ENCODE measurements around the gene C12orf56.
"Not testable (repeated sequence)": the region's sequence is repeated elsewhere in the genome, so short reads cannot be mapped to it uniquely, and the experiment has no call there.

Gene C12orf56

DNA sequence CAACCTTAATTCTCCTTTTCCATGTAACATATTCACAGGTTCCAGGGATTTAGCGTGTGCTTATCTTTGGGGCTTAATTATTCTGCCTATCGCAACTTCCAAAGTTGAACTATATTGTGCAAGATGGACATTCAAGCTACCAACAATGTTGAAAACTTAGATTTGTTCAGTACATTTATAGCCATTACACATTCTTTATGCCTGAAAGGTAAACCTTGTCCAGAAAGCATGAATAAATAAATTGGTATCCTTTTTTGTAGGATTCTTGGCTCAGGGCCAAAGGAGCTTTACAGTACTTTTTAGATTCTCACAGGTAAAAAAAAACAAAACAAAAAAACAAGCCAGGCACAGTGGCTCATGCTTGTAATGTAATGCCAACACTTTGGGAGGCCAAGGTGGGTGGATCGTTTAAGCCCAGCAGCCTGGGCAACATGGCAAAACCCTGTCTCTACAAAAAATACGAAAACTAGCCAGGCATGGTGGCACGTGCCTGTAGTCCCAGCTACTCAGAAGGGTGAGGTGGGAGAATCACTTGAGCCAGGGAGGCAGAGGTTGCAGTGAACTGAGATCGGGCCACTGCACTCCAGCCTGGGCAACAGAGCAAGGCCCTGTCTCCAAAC, 3.3 kb downstream of the C12orf56 start:
- no peak for DNase-seq (ENCODE audit: low read depth)

DNA sequence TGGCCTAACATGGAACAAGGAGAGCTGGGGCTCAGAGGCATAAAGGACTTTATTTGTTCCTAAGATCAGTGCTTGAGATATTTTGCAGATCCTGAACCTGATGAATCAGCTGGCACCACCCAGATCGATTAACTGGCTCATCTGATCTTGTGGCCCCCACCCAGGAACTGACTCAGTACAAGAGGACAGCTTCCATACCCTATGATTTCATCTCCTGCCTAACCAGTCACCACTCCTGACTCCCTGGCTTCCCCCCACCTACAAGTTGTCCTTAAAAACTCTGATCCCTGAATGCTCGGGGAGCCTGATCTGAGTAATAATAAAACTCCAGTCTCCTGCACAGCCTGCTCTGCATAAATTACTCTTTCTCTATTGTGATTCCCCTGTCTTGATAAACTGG, 5.1 kb downstream of the C12orf56 start:
- no peak for DNase-seq (ENCODE audit: low read depth)

DNA sequence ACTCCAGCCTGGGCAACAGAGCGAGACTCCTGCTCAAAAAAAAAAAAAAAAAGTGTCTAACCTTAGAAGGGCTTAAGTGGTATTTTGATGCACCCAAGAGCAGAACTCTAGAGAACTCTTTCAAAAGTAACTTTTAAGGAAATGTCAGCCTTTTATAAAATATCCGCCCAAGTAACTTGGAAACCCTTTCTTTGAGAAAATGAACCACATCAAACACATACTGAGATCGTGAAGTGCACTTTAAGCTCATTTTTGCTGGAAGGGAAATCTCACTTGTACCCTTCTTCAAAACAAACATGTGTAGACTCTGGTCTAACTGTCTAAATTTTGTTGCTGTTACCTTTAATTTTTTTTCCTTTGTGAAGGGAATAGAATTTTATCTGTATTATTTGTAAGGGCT, 5.5 kb downstream of the C12orf56 start:
- DNase-seq (ENCODE audit: low read depth) = no peak

DNA sequence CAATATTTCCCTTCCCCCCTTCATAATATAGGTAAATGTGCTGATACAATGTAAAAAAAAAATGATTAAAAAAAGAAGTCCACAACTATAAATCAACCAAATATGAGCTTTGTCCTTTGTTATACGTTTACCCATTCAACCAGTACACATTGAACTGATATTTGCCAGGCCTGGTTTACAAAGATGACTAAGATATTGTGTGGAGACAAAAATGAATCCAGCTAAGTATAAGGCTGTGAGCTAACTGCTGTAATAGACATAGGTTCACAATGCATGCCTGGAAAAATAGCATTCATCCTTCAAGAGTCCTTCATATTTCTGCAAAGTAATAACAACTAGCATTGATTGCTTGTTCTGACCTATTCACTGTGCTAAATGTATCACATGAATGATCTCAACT, 6.9 kb downstream of the C12orf56 start:
- no peak for DNase-seq (ENCODE audit: low read depth)

DNA sequence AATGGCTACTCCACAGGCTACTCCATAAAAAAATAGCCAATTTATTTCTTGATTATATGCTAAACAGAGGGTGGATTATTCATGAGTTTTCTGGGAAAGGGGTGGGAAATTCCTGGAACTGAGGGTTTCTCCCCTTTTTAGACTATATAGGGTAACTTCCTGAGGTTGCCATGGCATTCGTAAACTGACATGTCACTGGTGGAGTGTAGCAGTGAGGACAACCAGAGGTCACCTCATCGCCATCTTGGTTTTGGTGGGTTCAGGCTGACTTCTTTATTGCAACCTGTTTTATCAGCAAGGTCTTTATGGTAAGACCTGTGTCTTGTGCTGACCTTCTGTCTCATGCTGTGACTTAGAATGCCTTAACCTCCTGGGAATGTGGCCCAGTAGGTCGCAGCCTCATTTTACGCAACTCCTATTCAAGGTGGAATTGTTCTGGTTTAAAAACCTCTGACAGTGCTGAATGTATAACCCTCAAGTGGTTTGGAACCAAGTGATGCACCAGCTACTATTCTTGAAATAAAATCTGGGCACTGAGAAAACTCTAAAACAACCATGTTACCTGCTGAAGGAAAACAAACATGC, 27.7 kb downstream of the C12orf56 start:
- DNase-seq (ENCODE audit: low read depth) = no peak

DNA sequence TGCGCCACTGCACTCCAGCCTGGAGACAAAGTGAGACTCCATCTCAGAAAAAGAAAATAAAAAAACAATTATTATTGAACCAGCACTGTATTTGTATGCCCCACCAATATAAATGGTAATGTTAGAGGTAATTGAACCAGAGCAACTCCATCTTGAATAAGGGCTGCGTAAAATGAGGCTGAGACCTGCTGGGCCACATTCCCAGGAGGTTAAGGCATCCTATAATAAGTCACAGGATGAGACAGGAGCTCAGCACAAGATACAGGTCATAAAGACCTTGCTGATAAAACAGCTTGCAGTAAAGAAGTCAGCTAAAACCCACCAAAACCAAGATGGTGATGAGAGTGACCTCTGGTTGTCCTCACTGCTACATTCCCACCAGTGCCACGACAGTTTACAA, 29.4 kb downstream of the C12orf56 start:
- DNase-seq (ENCODE audit: low read depth) = not testable (repeated sequence)

DNA sequence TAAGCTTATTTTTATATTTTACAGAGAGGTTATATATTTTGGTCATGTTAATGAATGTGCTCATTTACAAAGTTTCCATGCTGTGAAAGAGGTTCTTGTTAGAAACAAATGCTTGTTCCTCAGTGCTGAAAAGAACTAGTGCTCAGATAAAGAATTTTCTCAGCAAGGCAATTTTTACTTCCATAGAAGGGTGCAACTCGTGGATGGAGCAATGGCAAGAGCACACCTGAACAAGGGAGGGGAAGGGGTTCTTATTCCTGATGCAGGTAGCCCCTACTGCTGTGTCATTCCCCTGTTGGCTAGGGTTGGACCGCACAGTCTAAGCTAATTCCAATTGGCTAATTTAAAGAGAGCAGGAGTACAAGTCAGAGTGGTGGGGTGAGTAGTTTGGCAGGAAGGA, 34.3 kb downstream of the C12orf56 start:
- not testable (repeated sequence) for DNase-seq (ENCODE audit: low read depth)

DNA sequence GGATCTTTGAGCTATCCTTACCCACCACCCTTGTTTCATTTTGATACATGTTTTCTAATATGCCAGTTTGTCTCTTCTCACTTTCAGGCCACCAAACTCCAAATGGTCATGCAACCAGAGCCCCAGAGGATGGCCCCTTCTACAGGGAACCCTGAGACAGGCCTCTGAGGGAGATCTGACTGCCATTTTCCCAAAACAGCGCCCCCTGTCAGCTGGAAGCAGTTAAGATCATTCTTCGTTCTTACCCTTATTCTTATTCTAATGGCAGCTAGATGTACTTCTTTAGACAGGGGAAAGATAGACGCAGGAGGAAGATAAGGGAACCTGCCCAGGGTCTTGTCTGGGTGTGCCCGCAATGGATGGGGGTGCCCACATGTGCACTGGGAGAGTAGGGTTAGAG, 38.4 kb downstream of the C12orf56 start:
- DNase-seq (ENCODE audit: low read depth) = no peak

DNA sequence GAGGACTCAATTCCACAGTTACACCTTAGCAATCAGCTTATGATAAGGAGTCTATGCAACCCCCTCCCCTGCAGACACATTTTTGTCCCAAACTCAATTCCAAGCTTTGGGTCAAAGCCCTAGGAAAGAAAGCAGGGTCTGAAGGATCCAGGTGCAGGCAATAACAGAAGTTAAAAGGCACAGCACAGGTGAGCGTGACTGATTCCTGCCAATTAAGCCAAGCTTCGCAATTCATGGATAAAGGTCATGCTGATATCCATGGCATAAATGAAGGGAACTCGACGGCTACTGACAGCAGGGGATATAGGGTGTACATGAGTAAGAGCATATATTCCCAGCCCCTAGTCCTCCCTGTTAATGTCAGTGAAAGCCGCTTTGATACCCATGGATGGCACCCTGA, 39.3 kb downstream of the C12orf56 start:
- no peak for DNase-seq (ENCODE audit: low read depth)

DNA sequence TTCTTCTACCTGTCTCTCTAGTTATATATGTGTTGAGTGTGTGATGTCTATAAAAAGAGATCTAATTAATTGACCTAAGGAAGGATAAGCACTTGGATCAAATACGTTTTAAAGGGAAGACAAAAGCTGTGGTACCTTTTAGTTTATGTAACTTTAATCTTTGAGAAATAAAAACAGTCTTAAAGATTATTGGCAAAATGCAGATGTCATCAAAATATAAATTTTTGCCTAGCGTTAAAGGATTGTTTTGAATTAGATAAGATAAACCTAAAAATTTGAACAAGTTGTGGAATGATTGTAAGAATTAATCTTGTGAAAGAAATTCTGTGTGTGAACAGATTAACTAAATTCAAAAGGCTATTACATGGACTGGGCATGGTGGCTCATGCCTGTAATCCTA, 42.9 kb downstream of the C12orf56 start:
- no peak for DNase-seq (ENCODE audit: low read depth)

DNA sequence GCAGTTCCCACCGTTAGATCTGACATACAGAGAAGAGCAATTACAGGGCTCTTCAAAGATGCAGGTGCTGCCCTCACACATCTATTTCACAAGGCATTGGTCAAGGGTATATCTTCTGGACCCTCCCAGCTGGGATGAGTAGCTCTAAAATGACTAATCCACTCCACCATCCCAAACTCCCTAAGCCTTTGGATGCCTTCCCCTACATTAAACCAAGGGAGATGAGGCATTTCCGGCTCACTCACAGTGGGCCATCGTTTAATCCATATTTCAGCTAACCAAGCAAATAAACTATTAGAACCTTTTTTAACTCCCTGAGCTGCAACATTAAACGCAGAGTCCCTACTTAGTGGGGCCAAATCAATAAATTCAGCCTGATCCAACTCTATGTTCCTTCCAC, 45.9 kb downstream of the C12orf56 start:
- not testable (repeated sequence) for DNase-seq (ENCODE audit: low read depth)

DNA sequence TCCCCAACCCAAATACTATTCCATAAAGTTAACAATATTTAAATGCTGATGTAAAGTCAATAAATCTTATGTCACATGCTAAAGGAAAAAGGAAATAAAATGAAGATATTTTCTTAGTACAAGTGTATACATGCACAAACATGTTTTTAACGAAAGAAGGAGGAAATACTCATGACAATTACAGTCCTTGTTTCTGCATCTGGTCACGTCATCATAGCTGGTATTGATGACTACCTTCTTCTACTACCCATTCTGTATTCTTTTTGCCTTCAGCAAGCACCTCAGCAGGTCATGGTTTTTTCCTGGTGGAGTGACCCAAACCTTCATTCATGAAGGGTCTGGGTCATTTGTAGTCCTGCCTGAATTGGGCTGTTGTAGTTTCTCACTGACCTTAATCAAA, 50.0 kb downstream of the C12orf56 start:
- DNase-seq (ENCODE audit: low read depth) = not testable (repeated sequence)

DNA sequence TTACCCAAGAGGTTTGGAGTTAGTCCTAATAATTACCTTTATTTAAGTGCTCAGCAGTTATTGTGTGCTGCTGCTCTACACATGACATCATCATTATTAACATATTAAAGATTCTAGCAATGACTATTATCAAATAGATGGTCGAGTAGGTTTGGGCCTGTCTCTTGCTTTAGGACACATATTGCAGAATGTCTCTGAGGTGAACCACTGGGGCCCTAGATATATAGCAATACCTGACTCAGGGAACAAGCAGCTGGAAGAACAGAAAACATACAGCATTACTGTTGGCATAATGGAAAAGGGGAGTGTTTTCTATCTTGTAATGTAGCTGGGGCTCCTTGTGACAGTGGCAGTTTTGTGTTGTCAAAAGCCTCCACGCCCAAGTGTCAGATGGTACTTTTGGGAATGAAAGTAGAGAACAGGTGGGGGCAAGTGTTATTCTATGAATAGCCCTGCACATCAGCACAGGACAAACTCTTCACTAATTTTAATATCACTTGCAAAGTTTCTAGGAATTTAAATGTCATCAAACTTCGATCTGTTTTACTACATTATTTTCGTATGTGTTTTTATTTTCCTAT, 54.6 kb downstream of the C12orf56 start:
- DNase-seq (ENCODE audit: low read depth) = no peak

DNA sequence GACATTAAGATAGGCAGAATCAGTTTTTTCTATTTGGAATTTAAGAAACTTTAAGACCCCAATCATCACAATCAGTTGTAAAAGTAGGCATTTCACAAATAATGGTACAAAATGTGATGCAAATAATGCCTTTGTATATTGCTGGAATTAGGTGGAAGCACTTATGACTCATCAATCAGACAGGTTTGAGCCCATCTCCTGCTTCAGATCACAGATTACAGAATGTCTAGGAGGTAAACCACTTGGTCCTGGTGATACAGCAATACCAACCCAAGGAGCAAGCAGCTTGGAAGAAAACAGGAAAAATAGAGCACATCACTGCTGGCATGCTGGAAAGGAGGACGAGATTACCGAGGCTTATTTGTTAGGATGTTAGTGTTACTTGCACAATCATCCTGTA, 57.6 kb downstream of the C12orf56 start:
- no peak for DNase-seq (ENCODE audit: low read depth)

DNA sequence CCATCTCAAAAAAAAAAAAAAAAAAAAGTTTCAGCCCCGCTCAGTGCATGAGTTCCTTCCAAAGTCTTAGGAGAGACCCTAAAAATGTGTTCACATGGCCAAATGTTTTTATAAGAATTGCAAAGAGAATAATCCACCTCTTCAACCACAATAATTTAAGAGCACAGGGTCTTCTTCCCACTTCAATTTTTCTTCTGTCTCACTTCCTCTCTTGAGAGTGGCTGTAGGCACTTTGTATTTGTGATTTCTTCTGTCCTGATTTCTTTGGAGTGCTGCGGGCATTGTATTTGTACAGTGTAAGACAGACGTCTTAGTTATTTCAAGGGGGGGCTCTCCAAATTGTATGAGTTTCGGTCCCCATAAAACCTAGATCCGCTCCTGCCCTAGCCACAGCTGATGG, 58.3 kb downstream of the C12orf56 start:
- no peak for DNase-seq (ENCODE audit: low read depth)

DNA sequence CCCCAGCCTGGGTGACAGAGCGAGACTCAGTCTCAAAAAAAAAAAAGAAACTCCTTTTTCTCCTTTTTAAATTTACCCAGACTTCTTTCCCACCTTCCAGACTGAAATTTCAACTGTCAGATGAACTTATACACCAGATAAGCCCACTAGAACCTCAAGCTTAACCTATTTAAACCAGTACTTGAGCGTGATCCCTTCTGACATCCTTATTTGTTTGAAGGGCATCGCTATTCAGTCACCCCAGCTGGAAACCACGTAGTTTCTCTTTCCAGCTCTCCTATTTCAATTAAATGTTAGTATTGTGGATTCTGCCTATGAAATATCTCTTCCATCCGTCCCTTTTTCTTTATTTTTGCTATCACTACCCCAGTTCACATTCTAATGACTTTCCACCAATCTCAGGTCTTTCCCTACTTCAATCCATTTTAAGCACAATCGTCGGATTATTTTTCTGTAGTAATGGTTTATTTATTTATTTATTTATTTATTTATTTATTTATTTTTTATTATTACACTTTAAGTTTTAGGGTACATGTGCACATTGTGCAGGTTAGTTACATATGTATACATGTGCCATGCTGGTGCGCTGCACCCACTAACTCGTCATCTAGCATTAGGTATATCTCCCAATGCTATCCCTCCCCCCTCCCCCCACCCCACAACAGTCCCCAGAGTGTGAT, 61.4 kb downstream of the C12orf56 start:
- DNase-seq (ENCODE audit: low read depth) = not testable (repeated sequence)

DNA sequence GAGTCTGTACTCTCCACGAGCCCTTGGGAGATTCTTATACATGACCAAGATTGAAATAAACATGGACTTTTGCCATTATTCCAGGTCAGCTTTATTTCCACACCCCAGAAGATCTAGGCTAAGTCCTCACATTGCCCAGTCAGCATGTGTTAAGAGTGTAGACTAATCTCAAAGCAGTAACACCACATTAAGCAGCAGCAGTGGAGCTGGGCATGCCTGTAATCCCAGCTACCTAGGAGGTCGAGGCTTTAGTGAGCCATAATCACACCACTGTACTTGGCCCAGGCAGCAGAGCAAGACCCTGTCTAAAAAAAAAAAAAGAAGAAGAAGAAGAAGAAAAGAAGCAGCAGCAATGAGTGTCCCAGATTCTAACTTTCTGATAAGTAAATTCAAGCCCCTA, 65.5 kb downstream of the C12orf56 start:
- no peak for DNase-seq (ENCODE audit: low read depth)

DNA sequence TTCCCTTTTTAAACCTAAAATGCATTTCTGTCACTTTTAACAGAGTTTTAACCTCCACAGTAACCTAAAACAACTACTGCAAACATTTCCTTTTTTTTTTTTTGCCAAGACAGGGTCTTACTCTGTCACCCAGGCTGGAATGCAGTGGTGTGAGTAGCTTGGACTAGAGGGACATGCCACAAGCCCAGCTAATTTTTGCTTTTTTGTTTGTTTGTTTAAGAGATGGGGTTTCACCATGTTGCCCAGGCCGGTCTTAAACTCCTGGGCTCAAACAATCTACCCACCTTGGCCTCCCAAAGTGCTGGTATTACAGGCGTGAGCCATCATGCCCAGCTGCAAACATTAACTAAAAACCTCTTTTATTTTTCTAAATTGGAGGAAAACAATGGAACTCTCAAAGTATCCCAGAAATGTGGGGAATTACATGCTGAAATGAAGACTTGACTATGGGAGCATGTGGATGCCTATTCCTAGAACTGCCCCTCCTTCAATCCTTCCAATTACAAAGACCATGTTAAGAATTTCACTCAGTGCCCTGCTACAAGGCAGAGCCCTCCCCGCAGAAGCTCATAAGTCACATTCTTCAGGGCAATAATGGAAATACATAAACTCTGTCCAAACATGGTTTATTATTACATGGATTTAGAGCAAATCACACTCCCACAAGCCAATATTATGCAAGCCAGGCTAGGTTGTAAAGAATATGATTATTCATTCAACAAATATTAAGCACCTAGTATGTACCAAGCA, 66.9 kb downstream of the C12orf56 start:
- no peak for DNase-seq (ENCODE audit: low read depth)

DNA sequence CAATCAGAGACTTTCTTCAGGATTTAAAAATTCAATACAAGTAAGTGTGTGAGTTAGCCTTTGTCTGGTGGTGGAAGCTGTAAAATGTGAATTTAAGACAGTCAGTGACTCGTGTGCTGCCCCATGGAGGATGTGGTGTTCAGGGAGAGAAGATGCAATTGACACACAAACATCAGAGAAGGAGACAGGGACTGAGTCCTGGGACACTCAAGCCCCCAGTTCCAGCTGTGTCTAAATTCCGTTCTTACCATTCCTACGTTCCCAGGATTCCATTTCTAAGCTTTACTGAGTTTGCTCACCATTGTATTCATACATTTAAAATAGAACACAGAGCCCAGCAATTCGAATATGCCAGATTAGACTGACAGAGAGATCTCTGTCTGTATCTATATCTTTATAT, 67.6 kb downstream of the C12orf56 start:
- no peak for DNase-seq (ENCODE audit: low read depth)

DNA sequence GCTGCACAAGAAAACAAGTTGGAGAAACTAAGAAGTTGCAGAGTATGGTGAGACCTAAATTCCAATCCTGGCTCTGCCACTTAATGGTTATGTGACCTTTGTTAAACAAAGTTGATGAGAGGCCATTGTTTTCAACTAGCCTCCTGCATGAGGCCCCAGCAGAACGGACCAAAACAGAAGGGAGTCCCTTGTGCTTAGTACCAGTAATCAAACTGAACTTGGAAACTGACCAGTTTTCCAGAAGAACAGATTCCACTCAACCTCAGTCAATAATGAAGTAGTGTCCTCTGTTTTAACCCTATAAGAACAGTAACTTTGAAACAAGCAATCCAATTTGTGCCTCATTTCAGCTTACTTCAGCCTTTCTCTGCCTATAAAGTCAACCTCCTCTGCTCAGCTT, 69.9 kb downstream of the C12orf56 start:
- DNase-seq (ENCODE audit: low read depth) = no peak

DNA sequence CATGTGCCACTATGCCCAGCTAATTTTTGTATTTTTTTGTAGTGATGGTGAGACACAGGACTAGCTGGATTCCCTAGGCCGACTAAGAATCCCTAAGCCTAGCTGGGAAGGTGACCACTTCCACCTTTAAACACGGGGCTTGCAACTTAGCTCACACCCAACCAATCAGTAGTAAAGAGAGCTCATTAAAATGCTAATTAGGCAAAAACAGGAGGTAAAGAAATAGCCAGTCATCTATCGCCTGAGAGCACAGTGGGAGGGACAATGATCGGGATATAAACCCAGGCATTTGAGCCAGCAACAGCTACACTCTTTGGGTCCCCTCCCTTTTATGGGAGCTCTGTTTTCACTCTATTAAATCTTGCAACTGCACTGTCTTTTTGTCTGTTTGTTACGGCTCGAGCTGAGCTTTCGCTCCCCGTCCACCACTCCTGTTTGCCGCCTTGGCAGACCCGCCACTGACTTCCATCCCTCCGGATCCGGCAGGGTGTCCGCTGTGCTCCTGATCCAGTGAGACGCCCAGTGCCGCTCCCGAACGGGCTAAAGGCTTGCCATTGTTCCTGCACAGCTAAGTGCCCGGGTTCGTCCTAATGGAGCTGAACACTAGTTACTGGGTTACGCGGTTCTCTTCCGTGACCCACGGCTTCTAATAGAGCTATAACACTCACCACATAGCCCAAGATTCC, 70.9 kb downstream of the C12orf56 start:
- DNase-seq (ENCODE audit: low read depth) = not testable (repeated sequence)

DNA sequence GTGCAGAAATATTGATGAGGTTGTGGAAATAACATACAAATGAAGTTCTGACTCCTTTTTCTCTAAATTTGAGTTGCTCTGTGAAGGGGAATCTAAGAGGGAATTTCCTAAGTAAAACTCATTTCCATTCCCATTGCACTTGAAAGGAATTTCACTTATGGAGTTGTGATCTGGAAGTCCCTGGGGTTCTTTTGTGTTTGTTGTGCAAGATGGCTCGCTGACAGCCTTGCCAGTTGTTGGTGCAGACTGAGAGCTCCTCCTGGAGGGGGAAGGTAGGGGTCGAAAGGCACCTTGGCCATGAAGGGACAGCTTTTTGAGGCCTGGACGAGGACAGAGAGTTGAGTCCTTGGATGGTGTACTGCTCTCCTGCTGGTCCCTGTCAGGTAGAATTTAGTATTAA, 72.0 kb downstream of the C12orf56 start:
- DNase-seq (ENCODE audit: low read depth) = no peak
